NT2/D1 (cell line): Measurements from ENCODE around the gene TERB1.

Source experiments
- SUZ12 ChIP-seq: IDR thresholded peaks from 2 replicates; pipeline ENCODE4 v1.6.1; 2011; ENCODE audit not compliant: insufficient read length, insufficient read depth; ENCODE audit errors: extremely low read depth
- YY1 ChIP-seq: IDR thresholded peaks from 2 replicates; pipeline ENCODE4 v1.6.1; 2011; ENCODE audit not compliant: insufficient read length, insufficient read depth

DNA sequence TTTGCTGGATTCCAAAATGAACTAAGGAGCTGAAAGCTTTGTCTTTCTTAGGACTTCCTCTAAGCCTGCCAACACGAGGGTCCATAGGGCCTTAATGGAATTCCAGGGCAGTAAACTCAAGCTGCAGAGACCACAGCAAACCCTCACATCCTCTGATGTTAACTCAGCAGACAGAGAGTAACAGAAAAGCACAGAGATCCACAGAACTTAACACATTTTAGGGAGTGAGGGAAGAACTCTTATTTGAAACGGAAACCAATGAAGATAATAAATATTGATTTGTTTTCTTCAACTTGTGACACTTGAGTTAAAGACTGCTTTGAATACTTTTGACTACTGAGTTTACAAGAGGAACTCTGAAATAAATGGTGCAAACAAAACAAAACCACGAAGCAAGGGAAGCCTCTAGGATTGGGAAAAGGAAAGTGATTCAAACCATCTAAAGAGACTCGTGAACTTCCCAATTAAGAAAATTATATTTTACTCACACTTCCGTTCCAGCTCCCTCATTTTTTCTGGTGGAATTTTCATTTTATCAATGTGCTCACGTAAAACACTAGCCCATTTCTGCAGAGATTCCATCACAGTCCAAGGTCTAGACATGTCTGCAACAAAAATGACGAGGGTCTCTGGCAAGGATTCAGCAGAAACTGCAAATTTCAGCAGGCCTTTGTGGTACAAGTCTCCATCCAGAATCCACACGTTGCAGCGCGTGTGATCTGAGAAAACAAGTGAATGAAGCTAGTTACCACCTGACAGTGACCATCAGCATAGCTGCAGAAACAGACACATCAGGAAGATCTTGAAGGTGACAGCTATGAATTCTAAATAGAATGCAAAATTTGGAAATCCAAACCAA, 59.2 kb downstream of the TERB1 start:
- TF ChIP-seq YY1 (no peak), SUZ12 (no peak)
